ENCODE data around the gene UCHL3. TPM values are rescaled to one million over a fixed set of nuclear protein-coding genes. Genes with fewer than 3 reads are reported as not detected.

The UCHL3 gene
- total and polyA plus RNA-seq, 4 donors, result 10.3 to 38.3 (median 29.0) TPM

Other genes starting within 250 kb of the UCHL3 start
- gene TBC1D4, start 67.6 kb upstream of the UCHL3 start, total RNA-seq, result 10 to 100 TPM; 20.3 to 26.4 TPM
- gene TBC1D4, start 67.6 kb upstream of the UCHL3 start, polyA plus RNA-seq, result 1 to 10 TPM; 4.3 to 7.7 TPM
- 10 to 100 TPM; 61.0 to 92.4 TPM for gene COMMD6, start 11.9 kb upstream of the UCHL3 start, total RNA-seq
- 100 to 1,000 TPM in 1 of 2 donors, 10 to 100 TPM in 1; 67.4 to 167 TPM for gene COMMD6, start 11.9 kb upstream of the UCHL3 start, polyA plus RNA-seq
- 100 to 1,000 TPM; 293 to 679 TPM for gene LMO7, start 86.5 kb downstream of the UCHL3 start, total RNA-seq
- gene LMO7, start 86.5 kb downstream of the UCHL3 start, polyA plus RNA-seq, result 100 to 1,000 TPM in 1 of 2 donors, 10 to 100 TPM in 1; 75.9 to 135 TPM